H1 (cell line): ENCODE measurements around the gene CCER1.

Experiments
- ASH2L ChIP-seq: fragments of 200-600, 300-600 bp; sonication (generic); IDR thresholded peaks from one replicate; pipeline ENCODE4 v1.7.1; 2017; ENCODE audit warnings: low read length
- CBX5 ChIP-seq: fragments of 300-800, 300-1000 bp; sonication (generic); IDR thresholded peaks from 2 replicates; pipeline ENCODE4 v1.7.1; 2016; ENCODE audit warnings: antibody characterized with exemption, low read length, low read depth
- CHD1 ChIP-seq: IDR thresholded peaks from 2 replicates; pipeline ENCODE4 v1.6.1; 2012; ENCODE audit warnings: low read depth, low read length, improper control_type of control experiment
- CTCF ChIP-seq, 3 experiments: IDR thresholded peaks; 1 replicate in 2 of 3; 2 replicates in 1 of 3; pipeline versions ENCODE4 v1.5.1 to v1.6.1; 2011; ENCODE audit warnings: low read length in 3 of 3, mild to moderate bottlenecking in 3 of 3, inconsistent platforms in 2 of 3, low read depth in 1 of 3, moderate library complexity in 1 of 3; ENCODE audit not compliant: insufficient read depth in 1 of 3; ENCODE audit errors: control extremely low read depth in 1 of 3
- EP300 ChIP-seq, 2 experiments: IDR thresholded peaks; 1 replicate in 1 of 2; 2 replicates in 1 of 2; pipeline ENCODE4 v1.6.1; 2011 to 2012; ENCODE audit warnings: low read depth in 2 of 2, low read length in 2 of 2, mild to moderate bottlenecking in 2 of 2, borderline replicate concordance in 1 of 2, inconsistent platforms in 1 of 2, moderate library complexity in 1 of 2
- HDAC6 ChIP-seq: IDR thresholded peaks from one replicate; pipeline ENCODE4 v1.7.1; 2012; ENCODE audit warnings: low read depth, mild to moderate bottlenecking, inconsistent platforms, low read length, moderate library complexity
- PHF8 ChIP-seq: fragments of 200-600 bp; sonication (generic); conservative IDR thresholded peaks from 2 replicates; pipeline ENCODE4 v1.7.1; 2012; ENCODE audit warnings: low read depth, mild to moderate bottlenecking, inconsistent platforms, low read length, moderate library complexity
- POLR2A ChIP-seq, 2 experiments: IDR thresholded peaks; 1 replicate in 1 of 2; 2 replicates in 1 of 2; pipeline ENCODE4 v1.6.1; 2011; ENCODE audit warnings: low read depth in 2 of 2, low read length in 2 of 2, mild to moderate bottlenecking in 2 of 2; ENCODE audit errors: control extremely low read depth in 1 of 2
- SAP30 ChIP-seq: fragments of 300-600 bp; sonication (generic); IDR thresholded peaks from 2 replicates; pipeline ENCODE4 v1.7.1; 2012; ENCODE audit warnings: low read length, moderate library complexity, mild to moderate bottlenecking, inconsistent platforms; ENCODE audit not compliant: insufficient read depth, insufficient replicate concordance
- SIX5 ChIP-seq: IDR thresholded peaks from 2 replicates; pipeline ENCODE4 v1.6.1; 2011; ENCODE audit warnings: mild to moderate bottlenecking, low read depth, low read length
- SP1 ChIP-seq: IDR thresholded peaks from 2 replicates; pipeline ENCODE4 v1.6.1; 2011; ENCODE audit warnings: low read depth, low read length
- SP4 ChIP-seq: IDR thresholded peaks from 2 replicates; pipeline ENCODE4 v1.6.1; 2012; ENCODE audit warnings: low read length, inconsistent platforms
- TF ChIP-seq, protein P1 (sequence below): IDR thresholded peaks from 2 replicates; pipeline ENCODE4 v1.6.1; 2012; ENCODE audit warnings: low read length, inconsistent platforms

DNA sequence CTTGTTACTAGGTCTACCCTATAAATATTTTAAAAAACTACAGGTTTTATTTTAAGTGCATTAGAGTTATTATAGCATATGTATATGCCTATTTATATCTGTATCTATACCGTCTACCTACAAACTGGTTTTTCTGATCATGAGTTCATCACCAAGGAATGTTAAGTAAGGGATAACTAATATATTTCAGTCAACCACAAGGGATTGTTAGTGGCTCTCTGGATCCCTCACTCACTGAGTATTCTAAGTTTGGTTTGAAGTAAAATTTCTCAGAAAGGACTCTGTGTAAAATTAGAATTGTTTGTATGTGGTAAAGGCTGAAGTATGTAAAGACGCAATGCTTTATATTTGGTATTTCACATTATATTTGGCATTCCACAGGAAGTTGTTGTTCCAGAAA is 45.0 kb upstream of the CCER1 start:
- no peak for TF ChIP-seq CHD1
- TF ChIP-seq, protein P1, sequence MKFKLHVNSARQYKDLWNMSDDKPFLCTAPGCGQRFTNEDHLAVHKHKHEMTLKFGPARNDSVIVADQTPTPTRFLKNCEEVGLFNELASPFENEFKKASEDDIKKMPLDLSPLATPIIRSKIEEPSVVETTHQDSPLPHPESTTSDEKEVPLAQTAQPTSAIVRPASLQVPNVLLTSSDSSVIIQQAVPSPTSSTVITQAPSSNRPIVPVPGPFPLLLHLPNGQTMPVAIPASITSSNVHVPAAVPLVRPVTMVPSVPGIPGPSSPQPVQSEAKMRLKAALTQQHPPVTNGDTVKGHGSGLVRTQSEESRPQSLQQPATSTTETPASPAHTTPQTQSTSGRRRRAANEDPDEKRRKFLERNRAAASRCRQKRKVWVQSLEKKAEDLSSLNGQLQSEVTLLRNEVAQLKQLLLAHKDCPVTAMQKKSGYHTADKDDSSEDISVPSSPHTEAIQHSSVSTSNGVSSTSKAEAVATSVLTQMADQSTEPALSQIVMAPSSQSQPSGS = no peak
- TF ChIP-seq ASH2L = no peak
- no peak for TF ChIP-seq SP1
- no peak for TF ChIP-seq PHF8
- no peak for TF ChIP-seq CTCF (IDR thresholded peaks at IDR 0.05; ENCODE audit: control extremely low read depth in 1 of 3, insufficient read depth in 1 of 3, low read depth in 1 of 3, low read length in 3 of 3)
- no peak for TF ChIP-seq HDAC6
- no peak for TF ChIP-seq SAP30
- no peak for TF ChIP-seq CBX5
- TF ChIP-seq SP4 = no peak
- no peak for TF ChIP-seq POLR2A (IDR thresholded peaks at IDR 0.05; ENCODE audit: control extremely low read depth in 1 of 2, low read depth in 2 of 2, low read length in 2 of 2)
- no peak for TF ChIP-seq SIX5
- TF ChIP-seq EP300 (IDR thresholded peaks at IDR 0.05; ENCODE audit: borderline replicate concordance in 1 of 2, low read depth in 2 of 2, low read length in 2 of 2) = no peak
